NCI-H1436 (cell line): ENCODE data around the gene TRIP13.
"Not testable (repeated sequence)": the region's sequence is repeated elsewhere in the genome, so short reads cannot be mapped to it uniquely, and the experiment has no call there.

Experiments used
- DNase-seq: peaks from one replicate; lab custom pipeline; 2025; lab: John Stamatoyannopoulos, UW

Gene TRIP13

DNA sequence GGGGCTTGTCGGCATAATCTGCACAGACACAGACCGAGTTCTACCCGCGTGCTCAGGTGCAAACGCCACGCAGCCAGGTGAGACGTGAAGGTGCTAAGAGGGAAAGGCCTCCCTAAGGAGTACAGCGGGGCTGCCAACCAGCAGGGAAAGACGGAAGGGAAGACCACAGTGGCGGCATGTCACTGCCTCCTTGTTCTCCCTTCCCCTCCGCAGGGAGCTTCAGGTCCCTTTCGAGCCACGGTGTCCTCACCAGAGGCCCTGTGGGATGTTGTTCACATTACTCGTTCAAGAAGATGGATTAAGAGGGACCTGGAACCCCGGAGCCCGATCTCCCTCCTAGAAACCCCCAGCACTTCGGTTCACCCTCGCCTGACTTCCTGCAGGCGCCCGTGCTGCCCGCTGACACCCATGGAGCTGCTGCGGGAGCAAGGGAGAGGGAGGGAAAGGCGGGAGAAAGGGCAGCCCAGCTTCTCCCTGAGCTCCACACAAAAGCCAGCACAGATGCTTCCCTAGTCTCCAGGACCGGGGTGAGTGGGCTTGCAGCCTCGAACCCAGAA, 769 bp upstream of the TRIP13 start:
- no peak for DNase-seq

DNA sequence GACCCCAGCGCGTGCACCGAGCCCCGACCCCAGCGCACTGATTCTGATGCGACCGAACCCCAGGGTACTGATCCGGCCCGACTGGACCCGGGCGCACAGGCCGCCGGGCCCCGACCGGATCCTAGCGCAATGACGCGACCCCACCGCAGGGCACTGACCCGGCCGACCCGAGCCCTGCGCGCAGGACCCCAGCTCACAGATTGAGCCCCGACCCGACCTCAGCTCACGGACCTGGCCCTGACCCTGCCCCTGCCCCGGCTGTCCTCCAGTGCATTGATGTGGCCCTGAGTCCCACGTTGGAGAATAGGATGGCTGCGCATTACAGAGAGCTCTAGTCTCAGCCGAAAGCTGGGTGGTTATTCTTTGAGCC, 438 bp downstream of the TRIP13 start:
- DNase-seq = no peak

DNA sequence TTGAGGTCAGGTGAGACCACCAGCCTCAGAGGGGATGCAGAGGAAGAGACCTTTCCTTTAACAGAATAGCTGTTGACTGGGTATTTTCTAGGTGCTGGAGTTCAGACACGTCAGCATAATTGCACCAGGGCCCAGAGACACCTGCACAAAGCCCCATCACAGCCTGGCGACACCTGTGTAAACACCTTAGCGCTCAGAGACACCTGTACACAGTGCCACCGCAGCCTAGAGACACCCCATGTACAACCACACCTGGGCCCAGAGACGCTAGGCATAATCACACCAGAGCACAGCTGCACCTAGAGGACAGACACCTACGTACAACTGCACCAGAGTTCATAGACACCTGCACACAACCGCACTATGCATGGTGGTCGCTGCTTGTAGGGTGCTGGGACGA, 1.0 kb downstream of the TRIP13 start:
- DNase-seq = no peak

DNA sequence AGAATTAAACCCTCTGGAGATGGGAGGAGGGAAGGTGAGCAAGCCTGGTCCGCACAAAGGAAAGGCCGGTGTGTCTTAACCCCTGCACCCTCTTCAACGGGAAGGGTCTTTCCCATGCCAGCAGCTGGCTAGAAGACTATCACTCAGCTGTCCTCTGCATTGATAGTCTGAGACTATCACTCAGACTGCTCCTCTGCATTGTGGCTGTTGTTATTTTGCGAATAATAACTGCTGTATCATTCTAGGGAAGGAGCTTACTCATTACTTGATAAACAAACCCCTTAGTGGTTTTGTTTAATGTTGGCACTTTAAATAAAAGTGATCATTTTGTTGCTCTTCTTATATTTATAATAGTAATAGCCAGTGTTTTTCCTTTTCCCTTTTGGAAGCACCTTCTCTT, 8.1 kb downstream of the TRIP13 start:
- no peak for DNase-seq

DNA sequence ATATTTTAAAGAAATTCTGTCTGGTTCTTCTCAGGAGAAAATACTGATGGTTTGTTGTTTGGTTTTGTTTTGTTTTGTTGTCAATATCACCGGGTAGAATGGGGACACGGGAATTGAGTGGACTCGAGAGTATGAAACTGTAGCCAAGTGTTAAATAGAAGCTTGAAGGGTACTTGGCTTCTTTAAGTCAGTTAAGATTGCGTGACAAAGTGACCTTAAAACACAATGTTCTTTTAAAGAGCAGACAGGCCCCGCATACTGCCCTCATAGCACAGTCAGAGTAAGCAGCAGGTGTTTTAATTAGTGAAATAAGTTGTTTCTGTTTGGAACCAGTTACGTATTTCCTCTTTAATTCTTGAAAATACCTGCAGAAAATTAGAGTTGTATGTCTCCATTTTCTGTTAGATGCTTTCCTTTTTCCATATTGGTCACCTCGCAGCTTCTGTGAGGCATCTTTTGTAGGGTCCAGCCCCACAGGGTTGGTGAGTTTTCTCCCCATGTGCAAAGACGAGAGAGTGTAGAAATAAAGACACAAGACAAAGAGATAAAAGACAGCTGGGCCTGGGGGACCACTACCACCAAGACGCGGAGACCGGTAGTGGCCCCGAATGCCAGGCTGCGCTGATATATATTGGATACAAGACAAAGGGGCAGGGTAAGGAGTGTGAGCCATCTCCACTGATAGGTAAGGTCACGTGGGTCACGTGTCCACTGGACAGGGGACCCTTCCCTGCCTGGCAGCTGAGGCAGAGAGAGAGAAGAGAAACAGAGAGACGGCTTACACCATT, 9.6 kb downstream of the TRIP13 start:
- no peak for DNase-seq

DNA sequence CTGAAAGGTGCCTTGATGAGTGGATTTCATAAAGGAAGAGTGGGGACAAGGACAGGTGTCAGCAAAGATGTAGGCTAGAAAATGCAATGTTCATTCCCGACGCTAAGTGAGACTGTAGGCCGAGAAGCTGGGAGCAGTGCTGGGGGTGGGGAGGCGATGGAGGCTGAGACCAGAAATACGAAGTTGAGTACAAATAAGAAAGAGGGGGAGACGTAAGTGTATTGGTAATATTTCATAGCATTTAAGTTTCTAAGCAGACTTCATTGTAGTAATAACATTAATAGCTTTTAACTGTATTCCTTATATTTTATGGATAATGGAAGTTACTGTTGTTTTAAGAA, 11.0 kb downstream of the TRIP13 start:
- no peak for DNase-seq

DNA sequence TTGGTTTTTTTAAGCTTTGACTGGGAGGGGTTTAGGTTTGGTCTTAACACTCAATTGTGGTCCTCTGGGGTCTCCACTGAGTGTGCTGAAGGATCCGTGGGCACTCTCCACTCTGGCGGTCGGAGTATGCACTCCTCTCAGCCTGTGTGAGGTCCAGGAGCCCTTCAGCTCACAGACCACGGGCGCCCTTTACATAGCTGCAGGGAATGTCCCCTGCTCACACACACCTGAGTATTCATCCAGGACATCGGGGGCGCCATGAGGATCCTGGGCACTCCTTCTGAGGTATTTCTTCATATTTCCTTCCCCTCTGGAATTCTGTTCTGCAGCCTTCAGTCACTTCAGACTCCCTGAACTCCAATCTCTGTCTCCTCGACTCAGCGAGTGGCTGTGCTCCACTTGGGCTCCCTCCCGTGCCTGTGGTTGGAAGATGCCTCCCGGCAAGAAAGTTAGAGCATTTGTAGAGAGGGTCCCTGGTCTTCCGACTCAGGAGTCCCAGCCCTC, 12.5 kb downstream of the TRIP13 start:
- DNase-seq = no peak

DNA sequence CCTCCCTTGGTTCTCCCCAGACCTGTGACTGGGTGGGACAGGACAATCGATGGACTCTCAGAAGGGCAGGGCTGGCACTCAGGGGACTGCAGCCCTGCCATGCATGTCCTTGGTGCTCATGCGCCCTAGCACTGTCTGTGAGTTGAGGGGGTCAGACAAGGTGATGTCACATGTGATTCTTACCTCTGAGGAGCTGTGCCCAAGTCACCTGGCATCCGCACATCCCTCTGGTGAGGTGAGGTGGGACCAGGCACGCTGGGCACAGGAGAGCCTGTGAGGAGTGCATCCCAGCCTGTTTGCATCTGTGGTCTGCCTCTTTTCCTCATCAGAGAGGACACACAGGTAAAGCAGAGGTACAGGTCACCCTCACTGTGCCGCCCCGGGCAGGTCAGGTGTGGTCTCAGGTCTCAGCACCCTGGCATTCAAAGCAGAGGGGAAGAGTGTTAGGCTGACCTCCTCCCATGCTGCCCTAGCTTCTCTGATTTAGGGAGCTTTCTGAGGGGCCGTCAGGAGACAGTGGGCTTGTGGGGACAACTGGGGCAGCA, 14.8 kb downstream of the TRIP13 start:
- DNase-seq = no peak

DNA sequence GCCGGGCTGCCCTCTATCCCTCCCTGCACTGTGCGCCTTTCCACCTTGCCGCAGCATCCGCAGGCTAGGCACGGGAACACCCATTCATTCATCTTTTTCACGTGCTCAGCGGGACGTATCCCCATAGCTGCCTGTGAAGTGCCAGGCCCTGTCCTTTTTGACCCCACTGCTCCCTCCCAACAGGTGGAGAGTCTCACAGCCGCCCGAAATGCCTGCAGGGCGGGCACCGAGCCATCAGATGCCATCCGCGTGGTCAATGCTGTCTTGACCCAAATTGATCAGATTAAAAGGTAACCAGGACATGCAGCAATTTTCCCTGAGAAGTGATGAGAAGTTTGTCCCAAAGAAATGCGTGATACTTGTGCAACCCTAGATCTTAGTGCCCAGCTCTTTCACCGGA, 15.5 kb downstream of the TRIP13 start:
- DNase-seq = no peak

DNA sequence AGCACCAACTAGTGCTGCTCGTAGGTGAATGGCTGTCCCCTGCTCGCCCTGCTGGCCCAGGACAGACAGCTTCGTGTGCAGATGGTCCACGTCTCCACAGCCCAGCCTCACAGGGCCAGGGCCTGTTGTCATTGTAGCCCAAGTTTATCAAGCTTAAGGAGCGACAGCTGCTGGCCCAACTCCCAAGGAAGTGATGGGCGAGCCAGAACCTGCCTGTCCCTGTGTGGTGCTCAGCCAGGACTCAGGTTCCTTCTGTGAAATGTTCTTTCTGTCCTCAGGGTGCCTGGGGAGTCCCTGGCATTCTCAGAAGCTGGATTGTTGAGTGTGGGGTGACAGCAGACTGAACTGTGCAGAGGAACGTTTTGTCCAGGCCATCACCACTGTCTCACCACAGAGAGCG, 16.4 kb downstream of the TRIP13 start:
- DNase-seq = no peak

DNA sequence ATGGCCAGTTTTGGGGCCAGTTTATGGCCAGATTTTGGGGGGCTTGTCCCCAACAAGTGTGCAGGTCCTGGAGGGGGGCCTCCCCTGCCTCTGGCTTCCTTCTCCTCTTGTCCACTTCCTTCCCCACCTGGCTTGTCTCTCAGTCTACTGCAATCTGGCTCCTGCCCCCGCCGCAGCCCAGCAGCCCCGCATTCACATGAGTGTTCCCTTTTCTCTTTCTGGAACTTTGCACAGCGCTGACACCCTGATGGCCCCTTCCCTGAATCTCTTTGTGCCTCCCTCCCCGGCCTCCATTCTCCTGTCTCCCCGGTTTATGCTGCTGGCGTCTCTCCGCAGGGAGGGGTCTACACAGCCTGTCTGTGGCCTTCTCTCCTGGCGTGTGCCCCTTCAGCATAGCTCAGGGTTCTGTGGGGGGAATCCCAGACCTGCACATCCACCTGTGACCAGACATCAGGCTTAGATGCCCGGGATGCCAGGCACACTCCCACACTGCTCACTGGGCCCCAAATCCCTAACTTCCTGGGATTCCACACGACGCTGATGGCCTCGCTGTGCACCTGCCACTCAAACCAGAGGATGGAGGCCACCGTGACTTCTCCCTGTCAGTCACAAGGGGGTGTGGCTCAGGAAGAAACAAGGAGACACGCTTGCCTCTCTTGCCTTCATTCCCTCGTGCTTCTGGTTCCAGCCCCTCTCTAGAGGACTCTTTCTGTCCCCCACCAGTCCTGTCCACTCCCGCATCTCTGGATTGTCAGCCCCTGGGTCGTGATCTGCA, 17.5 kb downstream of the TRIP13 start:
- no peak for DNase-seq

DNA sequence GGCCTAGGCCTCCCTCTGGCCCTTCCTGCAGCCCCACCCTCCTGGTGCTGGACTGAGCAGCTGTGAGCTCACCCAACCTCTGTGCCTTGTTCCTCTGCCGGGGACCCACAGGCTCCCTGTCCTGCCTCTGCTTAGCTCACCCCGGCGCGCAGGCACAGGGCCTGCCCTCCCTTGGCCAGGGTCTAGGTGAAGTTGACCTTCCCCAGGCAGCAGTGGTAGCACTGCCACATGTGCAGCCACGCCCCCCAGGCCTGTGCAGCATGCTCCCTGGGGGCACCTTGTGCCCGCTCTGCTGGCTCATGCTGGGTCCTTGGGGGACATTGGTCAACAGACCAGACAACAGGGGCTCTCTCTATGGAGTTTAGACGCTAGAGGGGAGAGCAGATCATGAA, 18.1 kb downstream of the TRIP13 start:
- DNase-seq = no peak

DNA sequence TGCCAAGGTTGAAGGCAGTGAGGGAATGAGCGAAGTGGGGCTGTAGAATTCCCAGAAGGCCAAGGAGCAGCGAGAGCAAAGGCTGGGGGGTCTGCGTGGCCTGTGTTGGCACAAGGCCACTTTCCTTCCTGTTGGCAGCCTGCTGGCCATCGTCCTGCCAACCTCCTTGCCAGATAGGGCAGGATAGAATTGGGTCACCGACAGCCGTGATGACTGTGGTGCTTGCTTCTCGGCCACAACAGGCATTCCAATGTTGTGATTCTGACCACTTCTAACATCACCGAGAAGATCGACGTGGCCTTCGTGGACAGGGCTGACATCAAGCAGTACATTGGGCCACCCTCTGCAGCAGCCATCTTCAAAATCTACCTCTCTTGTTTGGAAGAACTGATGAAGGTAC, 18.9 kb downstream of the TRIP13 start:
- no peak for DNase-seq

DNA sequence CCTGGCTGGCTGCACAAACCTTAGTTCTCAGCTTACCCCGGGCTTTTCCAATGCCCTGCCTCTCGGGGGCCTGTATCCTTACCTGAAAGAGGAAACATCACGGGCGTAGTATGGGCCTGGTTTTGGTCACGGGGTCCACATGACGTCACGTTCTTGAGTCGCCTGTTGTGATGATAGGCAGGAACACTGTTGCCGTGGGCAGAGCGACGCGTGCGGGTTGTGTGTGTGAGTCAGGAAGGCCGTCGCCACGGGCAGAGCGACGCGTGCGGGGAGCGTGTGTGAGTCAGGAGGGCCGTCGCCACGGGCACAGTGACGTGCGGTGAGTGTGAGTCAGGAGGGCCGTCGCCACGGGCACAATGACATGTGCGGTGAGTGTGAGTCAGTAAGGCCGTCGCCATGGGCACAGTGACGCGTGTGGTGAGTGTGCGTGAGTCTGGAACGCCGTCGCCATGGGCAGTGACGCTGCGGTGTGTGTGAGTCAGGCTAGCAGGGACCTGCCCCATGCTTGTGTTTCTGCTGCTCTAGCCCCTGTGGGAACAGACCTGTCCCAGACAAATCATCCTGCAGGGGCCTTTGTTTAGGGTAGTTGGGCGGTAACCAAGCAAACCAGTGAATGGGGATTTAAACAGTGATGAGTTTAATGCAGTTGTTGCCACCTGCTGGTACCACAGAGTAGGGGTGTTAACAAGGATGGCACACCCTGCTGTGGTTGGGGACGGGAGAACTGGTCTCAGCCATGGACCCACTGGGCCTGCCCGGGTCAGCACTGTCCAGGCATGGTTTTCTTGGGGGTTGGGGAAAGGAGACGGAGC, 19.8 kb downstream of the TRIP13 start:
- peak; percentile 71 for DNase-seq

DNA sequence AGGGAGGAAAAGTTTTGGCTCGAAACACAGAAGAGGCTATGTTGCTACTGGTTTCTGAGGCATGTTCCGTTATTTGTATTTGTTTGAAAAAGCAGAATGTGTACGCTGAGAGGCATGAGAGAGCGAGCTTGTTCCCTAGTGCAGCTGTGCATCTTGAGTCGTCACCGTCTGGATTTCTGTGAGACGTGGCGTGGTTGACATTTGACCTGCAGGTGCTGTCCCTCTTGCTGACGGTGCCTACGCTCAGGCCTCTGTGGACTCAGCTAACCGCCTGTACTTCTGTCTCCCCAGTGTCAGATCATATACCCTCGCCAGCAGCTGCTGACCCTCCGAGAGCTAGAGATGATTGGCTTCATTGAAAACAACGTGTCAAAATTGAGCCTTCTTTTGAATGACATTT, 21.5 kb downstream of the TRIP13 start:
- DNase-seq = no peak

DNA sequence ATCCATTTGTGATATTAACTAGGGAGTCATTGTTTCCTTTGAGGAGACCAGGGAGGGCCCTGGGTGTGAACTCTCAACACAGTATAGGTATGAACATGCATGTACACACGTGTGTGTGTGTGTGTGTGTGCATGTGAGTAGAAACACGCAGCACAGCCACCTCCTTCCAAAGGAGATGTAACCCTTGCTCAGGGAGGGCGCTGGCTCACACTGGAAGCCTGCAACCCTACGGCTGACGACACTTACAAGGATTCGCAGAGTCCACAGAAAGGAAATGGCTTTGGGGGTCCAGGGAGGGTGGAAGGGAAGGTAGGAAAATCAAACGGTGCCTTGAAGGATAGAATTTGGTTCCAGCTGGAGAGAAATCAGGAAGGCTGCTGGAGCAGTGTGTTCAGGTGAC, 21.9 kb downstream of the TRIP13 start:
- no peak for DNase-seq

DNA sequence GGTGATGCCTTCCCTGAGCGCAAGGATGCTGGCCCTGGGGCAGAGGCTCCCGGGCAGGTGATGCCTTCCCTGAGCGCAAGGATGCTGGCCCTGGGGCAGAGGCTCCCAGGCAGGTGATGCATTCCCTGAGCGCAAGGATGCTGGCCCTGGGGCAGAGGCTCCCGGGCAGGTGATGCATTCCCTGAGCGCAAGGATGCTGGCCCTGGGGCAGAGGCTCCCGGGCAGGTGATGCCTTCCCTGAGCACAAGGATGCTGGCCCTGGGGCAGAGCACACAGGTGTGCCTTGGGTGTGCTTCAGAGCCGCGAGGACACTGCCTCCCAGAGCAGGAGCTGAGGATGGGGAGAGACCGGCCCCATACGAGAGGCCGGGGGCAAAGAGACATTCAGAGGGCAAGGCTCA, 22.7 kb downstream of the TRIP13 start:
- DNase-seq = not testable (repeated sequence)

DNA sequence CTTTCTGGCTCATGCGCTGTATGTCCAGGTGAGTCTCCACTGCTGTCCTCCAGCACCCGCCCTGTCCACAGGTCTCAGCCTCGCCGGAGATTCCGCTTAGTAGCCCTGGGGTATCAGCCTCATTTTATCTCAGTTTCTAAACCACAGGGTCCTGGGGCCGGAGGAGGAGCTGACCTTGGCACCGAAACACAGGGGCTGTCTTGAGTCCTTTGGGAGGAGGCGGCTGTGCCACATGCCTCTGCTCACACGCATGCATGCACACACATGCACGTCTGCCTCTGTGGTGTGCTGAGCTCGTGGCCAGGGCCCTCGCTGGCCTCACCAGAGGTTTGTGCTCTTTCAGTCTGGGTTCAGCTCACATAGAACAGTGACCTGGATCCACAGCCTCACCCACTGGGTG, 23.3 kb downstream of the TRIP13 start:
- DNase-seq = no peak

DNA sequence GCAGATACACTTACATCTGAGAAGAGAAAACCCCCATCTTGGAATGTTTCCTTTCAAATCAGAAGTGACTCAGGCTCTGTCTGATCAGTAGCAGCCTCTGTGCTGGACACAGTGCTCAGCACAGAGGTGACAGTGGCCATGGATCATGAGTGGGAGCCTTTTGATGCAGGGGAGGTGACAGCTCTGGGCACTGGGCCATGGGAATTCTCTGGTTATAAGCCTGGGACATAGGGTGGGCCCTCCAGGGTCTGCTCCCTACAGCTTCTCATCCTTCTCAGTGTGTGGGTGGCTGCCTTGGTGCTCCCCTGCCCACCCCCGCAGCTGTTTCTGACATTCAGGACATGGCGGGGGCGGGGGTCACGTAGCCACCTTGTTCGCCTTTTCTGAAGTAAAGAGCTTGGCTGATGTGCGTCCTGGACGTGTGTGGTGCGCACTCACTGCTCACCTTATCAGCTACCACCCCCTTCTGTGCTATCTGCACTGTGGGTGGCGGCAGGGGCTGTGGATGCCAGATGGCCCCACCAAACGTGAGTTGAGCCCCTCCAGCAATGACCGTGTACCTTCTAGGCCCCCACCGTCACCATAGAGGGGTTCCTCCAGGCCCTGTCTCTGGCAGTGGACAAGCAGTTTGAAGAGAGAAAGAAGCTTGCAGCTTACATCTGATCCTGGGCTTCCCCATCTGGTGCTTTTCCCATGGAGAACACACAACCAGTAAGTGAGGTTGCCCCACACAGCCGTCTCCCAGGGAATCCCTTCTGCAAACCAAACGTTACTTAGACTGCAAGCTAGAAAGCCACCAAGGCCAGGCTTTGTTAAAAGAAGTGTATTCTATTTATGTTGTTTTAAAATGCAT, 24.0 kb downstream of the TRIP13 start:
- no peak for DNase-seq

DNA sequence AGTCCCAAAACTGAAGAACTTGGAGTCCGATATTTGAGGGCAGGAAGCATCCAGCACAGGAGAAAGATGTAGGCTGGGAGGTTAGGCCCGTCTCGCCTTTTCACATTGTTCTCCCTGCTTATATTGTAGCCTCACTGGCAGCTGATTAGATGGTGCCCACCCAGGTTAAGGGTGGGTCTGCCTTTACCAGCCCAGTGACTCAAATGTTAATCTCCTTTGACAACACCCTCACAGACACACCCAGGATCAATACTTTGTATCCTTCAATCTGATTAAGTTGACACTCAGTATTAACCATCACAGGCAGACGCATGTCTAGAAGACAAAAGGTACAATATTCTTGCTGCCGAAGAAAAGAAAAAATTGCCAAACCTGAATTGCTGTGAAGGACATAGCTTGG, 26.0 kb downstream of the TRIP13 start:
- DNase-seq = not testable (repeated sequence)

DNA sequence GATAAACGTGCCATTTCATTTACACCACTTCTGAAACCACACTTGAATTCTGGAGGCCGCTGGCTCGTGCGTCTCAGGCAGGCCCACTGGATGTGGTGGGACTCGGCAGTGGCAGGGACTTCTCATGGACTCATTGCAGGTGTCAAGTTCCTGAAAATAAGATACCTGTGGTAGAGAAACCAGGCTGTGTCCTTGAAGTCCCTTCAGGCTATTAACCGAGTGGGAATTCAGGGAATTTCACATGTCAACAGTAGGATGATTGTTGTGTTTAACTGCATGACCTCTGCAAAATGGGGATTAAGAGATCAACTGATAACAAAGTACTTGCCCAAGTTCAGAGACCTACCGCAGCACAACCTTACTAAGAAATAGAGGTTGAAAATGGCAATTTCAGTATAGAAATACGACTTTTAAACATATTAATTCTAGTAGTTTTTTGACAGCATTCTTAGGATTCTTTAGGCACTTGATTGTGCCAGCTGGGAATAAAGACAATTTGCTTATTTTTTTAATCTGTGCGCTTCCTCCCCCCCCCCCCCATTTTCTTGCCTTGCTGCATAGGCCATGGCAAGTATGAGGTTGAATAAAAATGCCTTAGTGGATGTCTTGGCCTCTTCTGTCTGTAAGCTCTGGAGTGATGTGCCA, 26.8 kb downstream of the TRIP13 start:
- no peak for DNase-seq
